ENCODE measurements around the gene NPVF. TPM values are rescaled to one million over a fixed set of nuclear protein-coding genes. Genes with fewer than 3 reads are reported as not detected.

The NPVF gene
- total RNA-seq, 1 experiment from 2014 or later = not detected

DNA sequence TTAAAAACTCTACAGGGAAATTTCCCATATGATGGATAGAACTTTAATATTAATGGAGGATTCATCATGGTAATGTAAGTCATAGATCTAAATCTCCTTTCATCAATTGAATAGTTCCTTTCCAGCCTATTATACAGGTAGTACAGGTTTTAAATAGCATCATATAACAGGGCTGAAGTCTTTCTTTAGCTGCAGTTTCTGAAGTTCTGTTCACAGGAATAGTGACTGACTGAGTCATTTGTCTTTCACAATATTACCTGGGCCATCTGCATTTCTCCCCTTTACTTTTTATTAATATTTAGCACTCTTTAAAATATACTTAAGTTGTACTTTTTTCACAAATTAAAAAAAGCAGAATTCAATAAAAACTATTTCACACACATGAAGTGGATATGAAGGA lies 12.6 kb upstream of the NPVF start:
- H3K18ac ChIP-seq (ENCODE audit: insufficient read length, low read depth, low read length) = no peak overlapping the region
- H3K9me3 Mint-ChIP-seq = no peaks in the 10 kb centered on the region; a peak in 1 of 5 replicates
- H3K27me3 ChIP-seq (ENCODE audit: insufficient read depth, low read length) = peaks cover 2% of the 10 kb centered on the region; the same call in 1 of the 2 replicates
- no peaks in the 10 kb centered on the region for H4K20me1 ChIP-seq (ENCODE audit: control insufficient read depth, insufficient read depth, insufficient read length)
- H3K9me3 ChIP-seq (ENCODE audit: control insufficient read depth, low read depth, low read length) = no peaks in the 10 kb centered on the region
- H3K27ac Mint-ChIP-seq = no peak overlapping the region
- no peak overlapping the region for H3K56ac ChIP-seq (ENCODE audit: insufficient read length, low read depth, low read length)
- no peak overlapping the region for H3K14ac ChIP-seq (ENCODE audit: insufficient read depth, low read length)
- H3K79me2 ChIP-seq (ENCODE audit: insufficient read depth, low read length) = no peaks in the 10 kb centered on the region
- no peak overlapping the region for H2BK12ac ChIP-seq (ENCODE audit: insufficient read length, low read depth, low read length)
- H3K27me3 Mint-ChIP-seq (ENCODE audit: low read depth) = peaks cover 81% of the 10 kb centered on the region
- no peak overlapping the region for H2BK20ac ChIP-seq (ENCODE audit: low read depth, low read length, poor library complexity, severe bottlenecking)
- H2AFZ ChIP-seq (ENCODE audit: low read length) = no peak overlapping the region
- H4K91ac ChIP-seq (ENCODE audit: insufficient read length, low read depth, low read length) = no peak overlapping the region
- H2AK5ac ChIP-seq (ENCODE audit: insufficient read length, low read length) = no peak overlapping the region
- H2BK15ac ChIP-seq (ENCODE audit: low read depth, low read length) = no peak overlapping the region
- no peak overlapping the region for H3T11ph ChIP-seq (ENCODE audit: low read length)
- no peak overlapping the region for H2BK5ac ChIP-seq (ENCODE audit: insufficient read length, low read length)
- H3K4ac ChIP-seq (ENCODE audit: low read depth, low read length) = no peak overlapping the region
- H4K8ac ChIP-seq (replicated peaks; ENCODE audit: insufficient read length, low read depth, low read length) = no peak overlapping the region
- no peaks in the 10 kb centered on the region for H3K23me2 ChIP-seq (ENCODE audit: insufficient read length, low read depth, low read length, poor library complexity, severe bottlenecking)
- no peaks in the 10 kb centered on the region for H3K4me1 ChIP-seq (ENCODE audit: insufficient read depth, low read length)
- H3K79me1 ChIP-seq (ENCODE audit: insufficient read depth, low read depth, low read length, poor library complexity, severe bottlenecking) = no peaks in the 10 kb centered on the region
- H4K5ac ChIP-seq (ENCODE audit: insufficient read length, low read depth, low read length) = no peak overlapping the region
- H3K4me2 ChIP-seq (ENCODE audit: insufficient read depth, insufficient read length, low read length) = no peak overlapping the region
- no peak overlapping the region for H3K4me3 Mint-ChIP-seq
- H3K23ac ChIP-seq (ENCODE audit: insufficient read length, low read depth, low read length) = no peak overlapping the region
- TF ChIP-seq, protein P1, sequence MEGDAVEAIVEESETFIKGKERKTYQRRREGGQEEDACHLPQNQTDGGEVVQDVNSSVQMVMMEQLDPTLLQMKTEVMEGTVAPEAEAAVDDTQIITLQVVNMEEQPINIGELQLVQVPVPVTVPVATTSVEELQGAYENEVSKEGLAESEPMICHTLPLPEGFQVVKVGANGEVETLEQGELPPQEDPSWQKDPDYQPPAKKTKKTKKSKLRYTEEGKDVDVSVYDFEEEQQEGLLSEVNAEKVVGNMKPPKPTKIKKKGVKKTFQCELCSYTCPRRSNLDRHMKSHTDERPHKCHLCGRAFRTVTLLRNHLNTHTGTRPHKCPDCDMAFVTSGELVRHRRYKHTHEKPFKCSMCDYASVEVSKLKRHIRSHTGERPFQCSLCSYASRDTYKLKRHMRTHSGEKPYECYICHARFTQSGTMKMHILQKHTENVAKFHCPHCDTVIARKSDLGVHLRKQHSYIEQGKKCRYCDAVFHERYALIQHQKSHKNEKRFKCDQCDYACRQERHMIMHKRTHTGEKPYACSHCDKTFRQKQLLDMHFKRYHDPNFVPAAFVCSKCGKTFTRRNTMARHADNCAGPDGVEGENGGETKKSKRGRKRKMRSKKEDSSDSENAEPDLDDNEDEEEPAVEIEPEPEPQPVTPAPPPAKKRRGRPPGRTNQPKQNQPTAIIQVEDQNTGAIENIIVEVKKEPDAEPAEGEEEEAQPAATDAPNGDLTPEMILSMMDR (conservative IDR thresholded peaks at IDR 0.05) = no peak
- no peak for DNase-seq
- no peak overlapping the region for H3K9ac ChIP-seq (ENCODE audit: extremely low read depth, insufficient read length, low read length)
- no peak overlapping the region for H2BK120ac ChIP-seq (ENCODE audit: low read depth, low read length, poor library complexity, severe bottlenecking)
- peaks cover 12 to 13% of the 10 kb centered on the region in 2 experiments for H3K4me1 Mint-ChIP-seq
- H3K27ac ChIP-seq (ENCODE audit: insufficient read length, low read depth, low read length) = no peak overlapping the region
- H3K36me3 Mint-ChIP-seq (ENCODE audit: insufficient read depth in 1 of 3, low read depth in 3 of 3) = no peaks in the 10 kb centered on the region
